ENCODE results near the gene ASCC3.

DNA sequence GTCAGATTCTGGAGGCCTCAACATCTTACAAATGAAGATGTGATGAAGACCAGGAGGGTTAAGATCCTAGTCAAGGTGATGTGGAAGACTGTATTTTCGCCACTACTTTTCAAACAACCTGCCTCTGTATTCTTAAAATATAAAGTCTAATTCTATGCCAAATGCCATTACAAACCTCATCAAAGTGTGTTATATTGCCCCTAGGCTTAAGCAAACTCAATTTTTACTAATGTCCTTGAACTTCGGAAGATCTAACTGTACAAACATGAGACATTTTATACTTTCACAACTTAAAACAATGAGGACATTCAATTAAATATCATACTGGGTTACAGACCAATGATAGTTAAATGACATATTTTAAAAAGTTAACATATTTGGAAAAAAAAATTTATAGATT is 19.1 kb downstream of the ASCC3 start:
- TF ChIP-seq HDGF (IDR thresholded peaks at IDR 0.05; ENCODE audit: borderline replicate concordance), result no peak
- TF ChIP-seq BHLHE40 (IDR thresholded peaks at IDR 0.05; ENCODE audit: borderline replicate concordance), result no peak
- TF ChIP-seq SP1 (IDR thresholded peaks at IDR 0.05), result no peak
- TF ChIP-seq TARDBP (IDR thresholded peaks at IDR 0.05), result no peak

Measured in HEK293T (cell line).